Thyroid gland (tissue), 4 donors: ENCODE data around the gene ANXA9. TPM values are rescaled to one million over a fixed set of nuclear protein-coding genes. Genes with fewer than 3 reads are reported as not detected.
A peak's percentile ranks its signal among the peaks of the same experiment; 100 is the strongest.

ENCODE experiments used
- DNase-seq, 2 donors: peaks; one replicate each; pipeline ENCODE4 v3.0.0-alpha.2; 2019
- H3K27ac ChIP-seq, 3 donors: fragments of 200-600 bp; sonication (generic); 1 replicate in 2 of 3; 2 replicates in 1 of 3; pipeline ENCODE4 v1.5.1; 2016 to 2019; ENCODE audit warnings: mild to moderate bottlenecking in 1 of 3, moderate library complexity in 1 of 3
- H3K27me3 ChIP-seq: fragments of 200-600 bp; sonication (generic); one replicate; pipeline ENCODE4 v1.5.1; 2019
- H3K36me3 ChIP-seq, 2 donors: fragments of 200-600 bp; sonication (generic); one replicate each; pipeline ENCODE4 v1.5.1; 2016 to 2019
- H3K4me1 ChIP-seq, 2 donors: fragments of 200-600 bp; sonication (generic); one replicate each; pipeline ENCODE4 v1.5.1; 2017 to 2019
- H3K4me3 ChIP-seq, 3 donors: fragments of 200-600 bp; sonication (generic); replicated peaks in 1 of 3; 1 replicate in 2 of 3; 2 replicates in 1 of 3; pipeline ENCODE4 v1.5.1; 2016; ENCODE audit warnings: mild to moderate bottlenecking in 1 of 3
- H3K9me3 ChIP-seq: fragments of 200-600 bp; sonication (generic); one replicate; pipeline ENCODE4 v1.5.1; 2017
- CTCF ChIP-seq, 6 experiments: fragments of 200-600 bp in 3 of 6; fragments of 450-650 bp in 3 of 6; sonication (generic) in 3 of 6; IDR thresholded peaks; one replicate each; pipeline ENCODE4 v1.5.1; 2016 to 2019; ENCODE audit warnings: antibody characterized with exemption in 6 of 6, mild to moderate bottlenecking in 2 of 6, inconsistent platforms in 1 of 6, moderate library complexity in 1 of 6
- POLR2A ChIP-seq, 2 donors: fragments of 450-650 bp; IDR thresholded peaks; one replicate each; pipeline ENCODE4 v1.6.1; 2017; ENCODE audit warnings: antibody characterized with exemption in 2 of 2, mild to moderate bottlenecking in 2 of 2, moderate library complexity in 1 of 2
- WGBS, 2 donors: methylation state at CpG; one replicate each; pipeline ENCODE4 v1.1.5; 2017; 5-methylcytosine and 5-hydroxymethylcytosine counted together
- intact Hi-C: fragments of 100-400 bp; cut with DNase I; formaldehyde crosslinking; loops from one replicate; pipeline ENCODE4 v1.15.1; 2023
- total RNA-seq, 4 donors: library from RNA; depleted of rRNA; stranded (reverse); fragments of >200 nt; gene quantifications; one replicate each; pipeline ENCODE4 v1.2.3, GENCODE V29; 2016

Gene ANXA9
- total RNA-seq, 4 donors from 2014 or later, result 5.8 to 14.9 (median 10.0) TPM

GRCh38 chr1:151007853-151008243, 25.8 kb downstream of the ANXA9 start:
- peak in 1 of 6 experiments; percentile 19 for TF ChIP-seq CTCF (IDR thresholded peaks at IDR 0.05)
- no peak for TF ChIP-seq POLR2A (IDR thresholded peaks at IDR 0.05)
- Histone ChIP-seq H3K36me3 (no peaks in the 10 kb centered on the region), H3K27me3 (no peaks in the 10 kb centered on the region), H3K4me3 (peak overlapping the region in 1 of 3 donors; percentile 73), H3K4me1 (peaks cover 64 to 65% of the 10 kb centered on the region in 2 donors), H3K27ac (peak overlapping the region; percentile 71 to 98 (median 96)), H3K9me3 (no peaks in the 10 kb centered on the region)
- intact Hi-C loops, result loop anchor here (5.0 kb wide), 1 partner anchor 49 kb away; the partner anchor contains the start of gene CDC42SE1
- DNase-seq, result no peak
- WGBS, 2 donors, result 18 to 20% methylated on average over 4 of the region's 4 CpGs

- intact Hi-C loops, result loop anchor here (5.0 kb wide), 1 partner anchor 49 kb away; the partner anchor contains the start of gene CDC42SE1
- peaks cover 64% of the 10 kb centered on the region in 2 donors for H3K4me1 ChIP-seq
- no peaks in the 10 kb centered on the region for H3K36me3 ChIP-seq
- no peaks in the 10 kb centered on the region for H3K9me3 ChIP-seq
- H3K27ac ChIP-seq, result peak within 1 kb of the TSS; percentile 92 to 98 (median 96)
- 1 to 2% methylated on average over 30 to 44 of the region's 69 CpGs for WGBS, 2 donors
- TF ChIP-seq CTCF (IDR thresholded peaks at IDR 0.05) (no peak), POLR2A (IDR thresholded peaks at IDR 0.05) (peak in 1 of 2 donors; percentile 95)
- H3K4me3 ChIP-seq, result peak within 1 kb of the TSS; percentile 71 to 89 (median 73)
- peak; percentile 96 for DNase-seq
- no peaks in the 10 kb centered on the region for H3K27me3 ChIP-seq
Measured at GRCh38 chr1:151008244-151009205, 26.4 kb downstream of the ANXA9 start, which contains the start of gene PRUNE1. Gene PRUNE1, plus strand, starts transcription at chr1:151008449. Its CDS starts 184 bp downstream, at chr1:151008633.

DNA sequence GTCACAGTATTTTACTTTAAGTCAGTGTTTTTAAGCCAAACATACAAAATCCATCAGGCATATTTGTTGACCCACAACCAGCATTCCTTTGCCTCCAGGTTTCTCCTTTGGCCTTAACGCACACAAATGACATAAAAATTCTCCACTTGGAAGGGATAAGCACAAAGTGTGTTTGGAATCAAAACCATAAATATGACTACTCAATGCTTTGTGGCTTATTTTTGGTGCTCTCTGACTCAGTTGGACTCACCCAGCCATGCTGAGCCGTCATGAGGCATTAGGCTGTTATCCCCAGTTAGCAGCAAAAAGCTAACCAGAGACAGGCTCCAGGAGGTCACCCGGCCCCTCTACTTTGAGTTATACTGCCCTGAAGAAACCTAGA, 27.1 kb downstream of the ANXA9 start:
- TF ChIP-seq POLR2A (IDR thresholded peaks at IDR 0.05) (no peak), CTCF (IDR thresholded peaks at IDR 0.05) (no peak)
- peaks cover 62 to 63% of the 10 kb centered on the region in 2 donors for H3K4me1 ChIP-seq
- H3K27ac ChIP-seq, result peak overlapping the region; percentile 92 to 98 (median 96)

DNA sequence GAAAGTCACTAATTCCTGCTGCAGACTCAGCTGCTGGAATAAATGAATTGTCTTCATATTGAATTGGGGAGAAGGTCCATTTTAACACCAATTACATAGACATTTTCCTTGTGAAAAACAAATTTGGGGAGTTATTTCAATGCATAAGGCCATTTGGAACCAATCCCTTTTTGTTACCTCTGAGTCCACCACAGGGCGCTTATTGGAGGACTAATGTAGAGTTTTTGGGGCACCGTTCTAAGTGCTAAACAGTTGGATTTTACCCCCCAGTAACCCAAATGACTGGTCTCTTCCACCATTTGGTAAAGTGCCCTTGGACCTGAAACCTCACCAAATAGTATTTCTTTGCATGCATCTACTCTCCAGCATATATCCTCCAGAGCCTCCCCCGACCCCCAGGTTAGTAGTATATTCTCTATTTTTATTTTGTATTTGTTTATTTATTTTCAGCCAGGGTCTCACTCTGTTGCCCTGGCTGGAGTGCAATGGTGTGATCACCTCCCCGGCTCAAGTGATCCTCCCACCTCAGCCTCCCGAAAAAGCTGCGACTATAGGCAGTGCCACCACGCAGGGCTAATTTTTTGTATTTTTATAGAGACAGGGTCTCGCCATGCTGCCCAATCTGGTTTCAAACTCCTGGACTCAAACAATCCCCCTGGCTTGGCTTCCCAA, 27.7 kb downstream of the ANXA9 start:
- H3K27me3 ChIP-seq, result no peaks in the 10 kb centered on the region
- no peak for DNase-seq
- peaks cover 62 to 63% of the 10 kb centered on the region in 2 donors for H3K4me1 ChIP-seq
- intact Hi-C loops, result loop anchor here (5.0 kb wide), 1 partner anchor 47 kb away; the partner anchor contains the start of gene CDC42SE1
- WGBS, 2 donors, result 92 to 94% methylated on average over 8 of the region's 8 CpGs
- H3K27ac ChIP-seq, result peak overlapping the region; percentile 92 to 98 (median 96)
- no peaks in the 10 kb centered on the region for H3K9me3 ChIP-seq
- TF ChIP-seq CTCF (IDR thresholded peaks at IDR 0.05) (no peak), POLR2A (IDR thresholded peaks at IDR 0.05) (no peak)
- no peaks in the 10 kb centered on the region for H3K36me3 ChIP-seq
- H3K4me3 ChIP-seq, result no peak overlapping the region

More for the DNA sequence above, 27.1 kb downstream of the ANXA9 start:
- no peak for DNase-seq
- no peaks in the 10 kb centered on the region for H3K36me3 ChIP-seq
- H3K4me3 ChIP-seq, result peak overlapping the region; percentile 71 to 89 (median 73)
- no peaks in the 10 kb centered on the region for H3K9me3 ChIP-seq
- no peaks in the 10 kb centered on the region for H3K27me3 ChIP-seq
- 26% methylated on average over 3 of the region's 3 CpGs for WGBS, 2 donors
- intact Hi-C loops, result loop anchor here (5.0 kb wide), 1 partner anchor 48 kb away; the partner anchor contains the start of gene CDC42SE1
